IPS DF 6.9 (cell line): Measurements from ENCODE around the gene CNTN5.

Source experiments
- DNase-seq: peaks from one replicate; pipeline ENCODE4 v3.0.0-alpha.2; 2013; ENCODE audit warnings: low read depth, low spot score
- H3K27ac ChIP-seq: one replicate; pipeline ENCODE4 v1.5.1; 2013; ENCODE audit warnings: low read length, control low read depth
- H3K27me3 ChIP-seq: 2 replicates; pipeline ENCODE4 v1.6.1; 2013; ENCODE audit warnings: mild to moderate bottlenecking, low read length; ENCODE audit not compliant: control insufficient read depth, insufficient read depth
- H3K36me3 ChIP-seq: 2 replicates; pipeline ENCODE4 v1.6.1; 2013; ENCODE audit warnings: low read length; ENCODE audit not compliant: control insufficient read depth, insufficient read depth
- H3K4me1 ChIP-seq: 2 replicates; pipeline ENCODE4 v1.6.1; 2013; ENCODE audit warnings: low read length; ENCODE audit not compliant: control insufficient read depth, insufficient read depth
- H3K4me3 ChIP-seq: 2 replicates; pipeline ENCODE4 v1.5.1; 2013; ENCODE audit warnings: mild to moderate bottlenecking, low read length
- H3K9me3 ChIP-seq: 2 replicates; pipeline ENCODE4 v1.6.1; 2013; ENCODE audit warnings: low read length, inconsistent platforms; ENCODE audit not compliant: control insufficient read depth, insufficient read depth
- WGBS: extraction: QIAGEN DNeasy Blood & Tissue Kit; methylation state at CpG from one replicate; pipeline ENCODE4 v1.1.7; 2013; ENCODE audit warnings: mixed read lengths, missing lambda C conversion rate; ENCODE audit not compliant: insufficient read length, insufficient coverage; 5-methylcytosine and 5-hydroxymethylcytosine counted together

The CNTN5 gene

DNA sequence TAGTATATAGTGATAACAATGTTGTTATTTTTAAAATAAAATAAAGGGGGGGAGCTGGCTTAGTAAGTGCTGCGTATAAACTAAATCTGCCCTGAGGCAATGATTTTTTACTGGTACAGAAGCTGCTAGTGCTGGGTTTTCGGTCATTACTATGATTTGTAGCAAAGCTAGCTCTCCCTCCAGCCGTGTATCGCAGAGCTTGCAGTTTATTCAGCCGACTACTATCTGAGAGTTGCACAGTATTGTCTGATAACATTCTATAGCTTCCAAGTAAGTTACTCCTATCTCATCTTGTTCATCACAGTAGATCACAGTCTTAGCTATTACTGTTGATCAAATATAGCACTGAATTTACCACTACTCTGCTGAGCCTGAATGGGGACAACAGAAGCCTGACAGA, 860.9 kb downstream of the CNTN5 start:
- Histone ChIP-seq H3K27me3 (no peaks in the 10 kb centered on the region), H3K4me1 (no peaks in the 10 kb centered on the region), H3K4me3 (no peak overlapping the region), H3K36me3 (no peaks in the 10 kb centered on the region), H3K9me3 (no peaks in the 10 kb centered on the region), H3K27ac (no peak overlapping the region)
- DNase-seq = no peak
- no CpG with 5 or more reads among the region's 5 CpGs for WGBS

DNA sequence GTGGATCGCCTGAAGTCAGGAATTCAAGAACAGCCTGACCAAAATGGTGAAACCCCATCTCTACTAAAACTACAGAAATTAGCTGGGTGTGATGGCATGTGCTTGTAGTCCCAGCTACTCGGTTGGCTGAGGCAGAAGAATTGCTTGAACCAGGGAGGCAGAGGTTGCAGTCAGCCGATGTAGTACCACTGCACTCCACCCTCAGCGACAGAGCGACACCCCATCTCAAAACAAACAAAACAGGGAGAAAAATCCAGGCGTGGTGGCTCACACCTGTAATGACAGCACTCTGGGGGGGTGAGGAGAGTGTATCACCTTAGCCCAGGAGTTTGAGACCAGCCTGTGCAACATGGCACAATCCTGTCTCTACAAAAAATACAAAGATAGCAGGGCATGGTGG, 864.0 kb downstream of the CNTN5 start:
- Histone ChIP-seq H3K27me3 (no peaks in the 10 kb centered on the region), H3K36me3 (no peaks in the 10 kb centered on the region), H3K4me1 (no peaks in the 10 kb centered on the region), H3K9me3 (no peaks in the 10 kb centered on the region), H3K27ac (no peak overlapping the region), H3K4me3 (no peak overlapping the region)
- WGBS = no CpG with 5 or more reads among the region's 6 CpGs
- DNase-seq = no peak

DNA sequence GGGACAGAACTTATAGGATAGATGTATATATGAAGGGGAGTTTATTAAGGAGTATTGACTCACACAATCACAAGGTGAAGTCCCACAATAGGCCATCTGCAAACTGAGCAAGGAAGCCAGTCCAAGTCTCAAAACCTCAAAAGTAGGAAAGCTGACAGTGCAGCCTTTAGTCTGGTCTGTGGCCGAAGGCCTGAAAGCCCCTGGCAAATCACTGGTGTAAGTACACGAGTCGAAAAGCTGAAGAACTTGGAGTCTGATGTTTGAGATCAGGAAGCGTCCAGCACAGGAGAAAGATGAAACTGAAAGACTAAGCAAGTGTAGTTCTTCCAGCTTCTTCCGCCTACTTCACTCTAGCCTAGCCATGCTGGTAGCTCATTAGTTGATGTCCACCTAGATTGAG, 866.7 kb downstream of the CNTN5 start:
- WGBS = no CpG with 5 or more reads among the region's 5 CpGs
- Histone ChIP-seq H3K9me3 (no peaks in the 10 kb centered on the region), H3K4me3 (no peak overlapping the region), H3K27ac (no peak overlapping the region), H3K27me3 (no peaks in the 10 kb centered on the region), H3K4me1 (no peaks in the 10 kb centered on the region), H3K36me3 (no peaks in the 10 kb centered on the region)
- DNase-seq = no peak

DNA sequence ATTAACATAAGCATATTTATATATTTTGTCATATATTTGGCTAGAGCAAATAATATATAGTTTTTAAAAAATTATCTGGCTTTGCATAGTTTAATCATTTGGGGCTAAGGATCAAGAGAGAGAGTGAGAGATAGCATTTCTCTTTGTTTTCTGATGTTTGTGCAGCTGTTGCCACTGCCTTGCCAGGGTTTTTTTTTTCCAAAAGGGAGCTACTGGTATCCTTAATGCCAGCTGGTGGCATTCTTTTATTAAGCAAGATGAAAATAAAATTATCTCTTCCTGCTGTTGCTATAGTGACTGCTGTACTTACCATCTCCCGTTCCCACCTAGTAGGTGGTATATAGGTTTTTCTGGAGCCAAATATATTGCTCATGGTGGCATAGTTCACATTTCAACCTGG, 873.1 kb downstream of the CNTN5 start:
- DNase-seq = no peak
- no CpG with 5 or more reads among the region's 1 CpG for WGBS
- Histone ChIP-seq H3K36me3 (no peaks in the 10 kb centered on the region), H3K4me3 (no peak overlapping the region), H3K4me1 (no peaks in the 10 kb centered on the region), H3K27ac (no peak overlapping the region), H3K27me3 (no peaks in the 10 kb centered on the region), H3K9me3 (no peaks in the 10 kb centered on the region)

DNA sequence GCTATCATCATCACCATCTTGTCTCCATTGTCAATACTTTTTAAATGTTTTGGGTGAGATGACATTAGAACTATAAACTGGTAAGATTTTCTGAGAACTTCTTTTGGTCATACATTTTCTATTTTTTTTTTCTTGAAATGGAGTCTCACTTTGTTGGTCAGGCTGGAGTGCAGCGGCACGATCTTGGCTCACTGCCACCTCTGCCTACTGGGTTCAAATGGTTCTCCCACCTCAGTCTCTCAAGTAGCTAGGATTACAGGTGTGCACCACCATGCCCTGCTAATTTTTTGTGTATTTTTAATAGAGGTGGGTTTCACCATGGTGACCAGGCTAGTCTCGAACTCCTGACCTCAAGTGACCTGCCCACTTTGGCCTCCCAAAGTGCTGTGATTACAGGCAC, 880.4 kb downstream of the CNTN5 start:
- Histone ChIP-seq H3K4me1 (no peaks in the 10 kb centered on the region), H3K4me3 (no peak overlapping the region), H3K27me3 (no peaks in the 10 kb centered on the region), H3K36me3 (no peaks in the 10 kb centered on the region), H3K9me3 (no peaks in the 10 kb centered on the region), H3K27ac (no peak overlapping the region)
- DNase-seq = no peak
- no CpG with 5 or more reads among the region's 3 CpGs for WGBS

DNA sequence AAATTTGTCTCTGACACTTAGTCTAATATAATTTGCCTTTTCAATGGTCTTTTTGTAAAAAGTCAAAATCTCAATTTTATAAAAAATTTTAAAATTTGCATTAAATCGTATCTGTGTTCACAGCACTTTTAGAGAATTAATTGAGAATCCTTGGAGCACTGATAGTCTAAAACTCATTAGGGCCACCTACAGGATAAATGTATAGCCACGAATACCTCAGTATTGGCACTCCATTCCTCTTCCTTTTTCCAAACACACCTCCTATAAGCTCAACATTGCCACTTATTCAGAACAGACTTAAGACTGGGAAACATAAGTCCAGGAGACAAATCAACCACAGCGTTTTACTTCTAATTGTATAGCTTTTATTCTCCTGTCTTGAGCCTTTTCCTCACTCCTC, 890.4 kb downstream of the CNTN5 start:
- no CpG with 5 or more reads among the region's 3 CpGs for WGBS
- Histone ChIP-seq H3K4me1 (no peaks in the 10 kb centered on the region), H3K36me3 (no peaks in the 10 kb centered on the region), H3K27me3 (no peaks in the 10 kb centered on the region), H3K9me3 (no peaks in the 10 kb centered on the region), H3K27ac (no peak overlapping the region), H3K4me3 (no peak overlapping the region)
- no peak for DNase-seq

DNA sequence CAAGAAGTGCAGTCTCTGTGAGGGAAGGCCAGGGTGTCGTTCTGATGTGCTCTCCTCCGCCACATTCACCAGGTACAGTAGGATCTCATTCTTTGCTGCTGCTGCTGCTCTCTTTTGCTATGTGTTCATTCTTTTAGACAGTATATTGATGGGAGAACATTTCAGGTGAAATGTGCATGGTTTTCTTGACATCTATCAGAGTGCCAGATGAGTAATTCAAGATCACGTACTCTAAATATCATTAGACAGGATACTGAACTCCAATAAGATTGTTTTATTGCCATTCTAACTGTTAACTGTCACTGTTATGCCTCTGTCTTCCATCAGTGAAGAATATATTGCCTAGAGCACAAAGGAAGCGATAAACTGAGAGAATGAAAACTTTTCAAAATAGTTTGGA, 895.3 kb downstream of the CNTN5 start:
- DNase-seq = no peak
- Histone ChIP-seq H3K27me3 (no peaks in the 10 kb centered on the region), H3K36me3 (no peaks in the 10 kb centered on the region), H3K9me3 (peaks cover 2% of the 10 kb centered on the region; the same call in 1 of the 2 replicates), H3K4me3 (no peak overlapping the region), H3K27ac (no peak overlapping the region), H3K4me1 (no peaks in the 10 kb centered on the region)
- no CpG with 5 or more reads among the region's 4 CpGs for WGBS

DNA sequence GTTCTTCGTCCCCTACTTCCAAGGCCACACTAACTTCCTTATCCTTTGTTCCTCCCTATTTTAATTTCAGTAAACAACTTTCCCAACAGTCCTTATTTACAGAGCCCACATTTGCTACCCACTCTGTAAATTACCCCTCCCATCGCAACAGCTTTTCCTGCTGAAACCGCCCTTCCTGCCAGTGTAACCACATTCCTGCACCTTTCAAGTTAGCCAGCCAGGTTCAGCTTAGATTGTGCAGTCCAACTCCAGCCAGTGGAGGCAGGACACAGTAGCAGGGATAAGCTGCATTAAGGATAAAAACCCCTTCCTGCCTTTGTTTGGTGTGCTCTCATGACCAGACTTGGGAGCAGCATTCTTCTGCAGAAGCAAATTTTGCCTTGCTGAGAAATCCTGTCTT, 898.0 kb downstream of the CNTN5 start:
- no peak overlapping the region for H3K4me3 ChIP-seq
- no CpG with 5 or more reads among the region's 3 CpGs for WGBS
- peaks cover 2% of the 10 kb centered on the region; the same call in 1 of the 2 replicates for H3K9me3 ChIP-seq
- H3K4me1 ChIP-seq = no peaks in the 10 kb centered on the region
- no peaks in the 10 kb centered on the region for H3K36me3 ChIP-seq
- H3K27me3 ChIP-seq = no peaks in the 10 kb centered on the region
- H3K27ac ChIP-seq = no peak overlapping the region
- DNase-seq = no peak

DNA sequence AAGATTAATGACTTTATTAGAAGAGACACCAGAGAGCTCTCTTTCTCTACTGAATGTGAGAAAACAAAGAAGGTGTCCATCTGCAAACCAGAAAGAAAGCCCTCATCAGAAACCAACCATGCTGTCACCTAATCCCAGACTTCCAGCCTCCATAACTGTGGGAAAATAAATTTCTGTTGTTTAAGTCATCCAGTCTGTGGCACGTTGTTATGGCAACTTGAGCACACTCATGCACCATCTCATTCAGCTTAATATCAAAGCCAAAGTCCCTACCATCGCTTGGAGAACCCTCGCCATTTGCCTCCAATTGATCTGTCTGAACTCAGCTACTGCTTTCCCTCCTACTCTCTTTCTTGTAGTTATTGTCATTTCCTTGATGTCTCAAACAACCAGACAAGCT, 900.2 kb downstream of the CNTN5 start:
- Histone ChIP-seq H3K27ac (no peak overlapping the region), H3K4me1 (no peaks in the 10 kb centered on the region), H3K27me3 (no peaks in the 10 kb centered on the region), H3K9me3 (peaks cover 2% of the 10 kb centered on the region; the same call in 1 of the 2 replicates), H3K4me3 (no peak overlapping the region), H3K36me3 (no peaks in the 10 kb centered on the region)
- DNase-seq = no peak
- WGBS = no CpG with 5 or more reads among the region's 3 CpGs

DNA sequence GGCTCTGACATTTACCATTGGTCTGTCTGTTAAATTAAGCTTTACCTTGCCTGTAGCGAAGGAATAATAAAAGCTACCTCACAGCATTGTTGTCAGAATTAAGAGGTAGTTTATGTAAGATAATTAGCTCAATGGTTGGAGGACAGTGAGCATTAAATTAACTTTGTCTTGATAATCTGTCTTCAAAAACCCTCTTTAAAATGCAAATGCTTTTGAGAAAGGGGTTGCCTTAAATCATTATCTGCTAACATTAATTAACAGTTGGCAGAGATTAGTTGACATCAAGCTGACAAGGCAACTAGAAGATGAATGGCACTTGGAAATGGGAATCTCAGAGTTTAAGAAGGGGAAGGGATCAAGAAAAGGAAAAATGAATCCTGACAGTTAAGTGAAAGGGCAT, 905.2 kb downstream of the CNTN5 start:
- Histone ChIP-seq H3K4me1 (no peaks in the 10 kb centered on the region), H3K36me3 (no peaks in the 10 kb centered on the region; the same call in 1 of the 2 replicates), H3K9me3 (no peaks in the 10 kb centered on the region; the same call in 1 of the 2 replicates), H3K27ac (no peak overlapping the region), H3K4me3 (no peak overlapping the region), H3K27me3 (no peaks in the 10 kb centered on the region)
- DNase-seq = no peak
- WGBS = no CpG with 5 or more reads among the region's 1 CpG

DNA sequence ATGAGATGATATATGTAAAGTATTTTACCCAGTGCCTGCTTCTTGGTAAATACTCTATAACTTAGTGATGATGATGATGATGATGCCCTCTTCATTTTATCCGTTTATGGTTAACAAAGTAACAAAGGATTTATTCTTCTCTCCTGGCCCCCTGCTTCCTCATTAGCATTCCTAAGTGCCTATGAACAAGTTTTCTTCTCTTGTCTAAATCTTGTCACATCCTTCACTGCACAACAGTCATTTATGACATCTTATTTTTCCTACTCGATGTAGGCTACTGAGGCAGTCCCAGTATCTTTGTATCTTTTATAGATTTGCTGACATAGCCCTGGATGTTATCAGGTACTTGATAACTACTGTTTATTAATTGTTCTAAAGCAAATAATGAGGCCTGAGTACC, 911.9 kb downstream of the CNTN5 start:
- no peak for DNase-seq
- Histone ChIP-seq H3K36me3 (no peaks in the 10 kb centered on the region; the same call in 1 of the 2 replicates), H3K4me3 (no peak overlapping the region), H3K27me3 (no peaks in the 10 kb centered on the region), H3K9me3 (no peaks in the 10 kb centered on the region; the same call in 1 of the 2 replicates), H3K4me1 (no peaks in the 10 kb centered on the region), H3K27ac (no peak overlapping the region)
- WGBS = no CpG with 5 or more reads among the region's 2 CpGs
